ENCODE data around the gene ZNF609.

ZNF609 gene

GRCh38 chr15:64548235-64548634 is 87.9 kb downstream of the ZNF609 start:
- no peak for DNase-seq

- DNase-seq, result no peak
Observed at GRCh38 chr15:64549860-64550259, 89.5 kb downstream of the ZNF609 start.

GRCh38 chr15:64552281-64552948 is 92.0 kb downstream of the ZNF609 start:
- no peak for DNase-seq

GRCh38 chr15:64558460-64559179 is 98.2 kb downstream of the ZNF609 start:
- DNase-seq, result no peak

- DNase-seq, result no peak
Observed at GRCh38 chr15:64559243-64559642, 98.9 kb downstream of the ZNF609 start.

GRCh38 chr15:64560501-64560900 is 100.1 kb downstream of the ZNF609 start:
- DNase-seq, result no peak

- no peak for DNase-seq
Observed at GRCh38 chr15:64560998-64561397, 100.6 kb downstream of the ZNF609 start.

GRCh38 chr15:64562003-64562640 is 101.7 kb downstream of the ZNF609 start:
- no peak for DNase-seq

GRCh38 chr15:64566102-64566501 is 105.7 kb downstream of the ZNF609 start:
- DNase-seq, result no peak

GRCh38 chr15:64566629-64567427 is 106.5 kb downstream of the ZNF609 start:
- DNase-seq, result no peak

- DNase-seq, result no peak
Observed at GRCh38 chr15:64568765-64569164, 108.4 kb downstream of the ZNF609 start.

GRCh38 chr15:64571857-64572291 is 111.5 kb downstream of the ZNF609 start:
- DNase-seq, result no peak

GRCh38 chr15:64572856-64573255 is 112.5 kb downstream of the ZNF609 start:
- DNase-seq, result no peak

GRCh38 chr15:64574301-64575017 is 114.1 kb downstream of the ZNF609 start:
- no peak for DNase-seq

- DNase-seq, result no peak
Observed at GRCh38 chr15:64580696-64581407, 120.5 kb downstream of the ZNF609 start.

- DNase-seq, result no peak
Observed at GRCh38 chr15:64581408-64581761, 121.0 kb downstream of the ZNF609 start.

GRCh38 chr15:64582202-64582601 is 121.8 kb downstream of the ZNF609 start:
- no peak for DNase-seq

GRCh38 chr15:64583519-64583918 is 123.1 kb downstream of the ZNF609 start:
- DNase-seq, result no peak

GRCh38 chr15:64583983-64584382 is 123.6 kb downstream of the ZNF609 start:
- DNase-seq, result no peak

- DNase-seq, result no peak
Observed at GRCh38 chr15:64586259-64586870, 126.0 kb downstream of the ZNF609 start.

GRCh38 chr15:64586984-64587383 is 126.6 kb downstream of the ZNF609 start:
- no peak for DNase-seq

Measured in activated CD4-positive, alpha-beta T cell treated with anti-CD3 and anti-CD28 coated beads, Interleukin-2, amount 50 U/mL, for 4 hours (primary cell).